NT2/D1 (cell line): ENCODE data around the gene DDX31.

Experiments used
- SUZ12 ChIP-seq: IDR thresholded peaks from 2 replicates; pipeline ENCODE4 v1.6.1; 2011; ENCODE audit not compliant: insufficient read length, insufficient read depth; ENCODE audit errors: extremely low read depth
- YY1 ChIP-seq: IDR thresholded peaks from 2 replicates; pipeline ENCODE4 v1.6.1; 2011; ENCODE audit not compliant: insufficient read length, insufficient read depth
- ZNF274 ChIP-seq: IDR thresholded peaks from 2 replicates; pipeline ENCODE4 v1.6.1; 2011; ENCODE audit warnings: mild to moderate bottlenecking, low read depth, low read length

DNA sequence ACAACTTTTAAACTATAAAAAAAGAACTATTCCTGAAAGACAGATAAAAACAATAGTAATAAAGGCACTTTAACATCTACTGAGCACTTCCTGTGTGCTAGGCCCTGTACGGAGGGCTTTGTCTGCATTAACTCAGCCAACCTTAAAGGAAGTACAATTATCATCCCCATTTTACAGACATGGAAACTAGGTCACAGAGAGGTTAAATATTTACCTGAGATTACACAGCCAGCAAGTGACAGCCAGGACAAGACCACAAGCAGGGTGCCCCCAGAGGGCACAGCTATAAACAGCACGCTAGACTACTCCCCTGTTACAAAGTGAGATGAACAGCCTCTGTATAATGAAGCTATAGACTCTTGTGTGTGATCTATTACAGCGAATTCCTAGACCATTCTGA, 25.5 kb downstream of the DDX31 start:
- TF ChIP-seq SUZ12: no peak
- TF ChIP-seq ZNF274: no peak
- TF ChIP-seq YY1: no peak
